Panc1 (cell line): ENCODE data around the gene PTPRK. TPM values are rescaled to one million over a fixed set of nuclear protein-coding genes. Genes with fewer than 3 reads are reported as not detected.

Source experiments
- ATAC-seq: fragments of 200-7000 bp; cut with Tn5 transposase; 2 replicates; pipeline ENCODE4 v1.9.1; 2020; ENCODE audit warnings: mild to moderate bottlenecking, moderate library complexity
- BruUV-seq: library from RNA; stranded (reverse); fragments of 400-500 nt; replicated peaks from 2 replicates; lab custom pipeline; 2021; lab: Mats Ljungman, UMichigan
- CTCF ChIA-PET: fragments of 300-600 bp; sonication (Branson Sonifier 250); formaldehyde crosslinking; loops from one replicate; lab custom pipeline; 2022; ENCODE audit warnings: antibody characterized with exemption; lab: Charles Lee
- POLR2A ChIA-PET: fragments of 300-600 bp; sonication (Branson Sonifier 250); formaldehyde crosslinking; loops from one replicate; lab custom pipeline; 2022; ENCODE audit warnings: antibody characterized with exemption; lab: Charles Lee
- DNase-seq: peaks from one replicate; pipeline ENCODE4 v3.0.0-alpha.2; 2010; ENCODE audit warnings: low read depth, low spot score
- H3K27ac ChIP-seq: 2 replicates; pipeline ENCODE4 v1.5.1; 2011; ENCODE audit warnings: mild to moderate bottlenecking, low read length, inconsistent platforms
- H3K27me3 ChIP-seq: fragments of 200-500 bp; sonication (Bioruptor generic); 2 replicates; pipeline ENCODE4 v1.6.0; 2014; ENCODE audit warnings: low read length, inconsistent platforms; ENCODE audit not compliant: control insufficient read depth, insufficient read depth
- H3K36me3 ChIP-seq: fragments of 200-500 bp; sonication (Bioruptor generic); 2 replicates; pipeline ENCODE4 v1.5.1; 2014; ENCODE audit warnings: inconsistent platforms, mild to moderate bottlenecking, low read length, moderate library complexity; ENCODE audit not compliant: control insufficient read depth, insufficient read depth
- H3K4me1 ChIP-seq: 2 replicates; pipeline ENCODE4 v1.5.1; 2011; ENCODE audit warnings: inconsistent platforms, mild to moderate bottlenecking, low read length, moderate library complexity; ENCODE audit not compliant: control insufficient read depth, insufficient read depth
- H3K4me3 ChIP-seq, 2 experiments: 2 replicates each; pipeline ENCODE4 v1.5.1; 2011 to 2012; ENCODE audit warnings: low read depth in 2 of 2, low read length in 2 of 2, mild to moderate bottlenecking in 2 of 2, inconsistent platforms in 1 of 2, moderate library complexity in 1 of 2
- H3K9me3 ChIP-seq: fragments of 200-500 bp; sonication (Bioruptor generic); 2 replicates; pipeline ENCODE4 v1.5.1; 2014; ENCODE audit warnings: low read depth, mild to moderate bottlenecking, inconsistent platforms, low read length, moderate library complexity; ENCODE audit not compliant: control insufficient read depth, insufficient read depth
- CTCF ChIP-seq: fragments of 450-650 bp; IDR thresholded peaks from 2 replicates; pipeline ENCODE4 v1.5.1; 2017; ENCODE audit warnings: mild to moderate bottlenecking
- POLR2AphosphoS5 ChIP-seq: IDR thresholded peaks from 2 replicates; pipeline ENCODE4 v1.6.1; 2012; ENCODE audit warnings: mild to moderate bottlenecking, low read depth, low read length, moderate library complexity
- REST ChIP-seq, 2 experiments: IDR thresholded peaks; 2 replicates each; pipeline ENCODE4 v1.6.1; 2011 to 2012; ENCODE audit warnings: low read depth in 2 of 2, control low read depth in 1 of 2, low read length in 1 of 2, mild to moderate bottlenecking in 1 of 2, moderate library complexity in 1 of 2; ENCODE audit not compliant: insufficient read depth in 1 of 2
- SIN3A ChIP-seq: IDR thresholded peaks from 2 replicates; pipeline ENCODE4 v1.6.1; 2012; ENCODE audit warnings: low read depth, mild to moderate bottlenecking, low read length, moderate library complexity, borderline replicate concordance; ENCODE audit not compliant: insufficient read depth
- TCF7L2 ChIP-seq: IDR thresholded peaks from 2 replicates; pipeline ENCODE4 v1.6.1; 2011; ENCODE audit warnings: mild to moderate bottlenecking, low read depth, low read length, inconsistent platforms
- in situ Hi-C: cut with HindIII; loops from 2 replicates; pipeline ENCODE4 v1.10.0; 2016; ENCODE audit warnings: low sequenced_read_pairs, low pct_unique_long_range_greater_than_20kb
- intact Hi-C: fragments of 100-400 bp; cut with micrococcal nuclease; formaldehyde crosslinking; loops from one replicate; pipeline ENCODE4 v1.10.0; 2022; ENCODE audit not compliant: unreplicated experiment
- total RNA-seq: library from RNA; stranded (reverse); gene quantifications from one replicate; pipeline ENCODE4 v1.2.1, GENCODE V29; 2021; ENCODE audit not compliant: unreplicated experiment

Gene PTPRK
- total RNA-seq, 1 experiment from 2014 or later = 61.8 TPM

- ChIA-PET POLR2A (no interaction called here), CTCF (no interaction called here)
- no TSS peak for BruUV-seq
- H3K36me3 ChIP-seq = no peaks in the 10 kb centered on the region; the same call in 1 of the 2 replicates
- TF ChIP-seq TCF7L2 (no peak), SIN3A (no peak), CTCF (no peak), POLR2AphosphoS5 (no peak), REST (IDR thresholded peaks at IDR 0.05; ENCODE audit: insufficient read depth in 1 of 2, low read depth in 2 of 2, low read length in 1 of 2) (no peak)
- H3K27ac ChIP-seq = no peak overlapping the region
- DNase-seq (no peak), ATAC-seq (no peak)
- no peaks in the 10 kb centered on the region for H3K4me1 ChIP-seq
- H3K4me3 ChIP-seq = no peak overlapping the region
- no peaks in the 10 kb centered on the region for H3K9me3 ChIP-seq
- in situ Hi-C loops = no loop called here
- intact Hi-C loops = no loop called here
- H3K27me3 ChIP-seq = no peaks in the 10 kb centered on the region
Measured at GRCh38 chr6:128239146-128239545, 281.3 kb downstream of the PTPRK start.

GRCh38 chr6:128238225-128238624 is 282.2 kb downstream of the PTPRK start:
- in situ Hi-C loops (no loop called here), intact Hi-C loops (no loop called here)
- DNase-seq = no peak
- Histone ChIP-seq H3K27ac (no peak overlapping the region), H3K27me3 (no peaks in the 10 kb centered on the region), H3K4me1 (no peaks in the 10 kb centered on the region), H3K36me3 (no peaks in the 10 kb centered on the region; the same call in 1 of the 2 replicates), H3K9me3 (no peaks in the 10 kb centered on the region), H3K4me3 (no peak overlapping the region)
- CTCF ChIA-PET = no interaction called here
- no TSS peak for BruUV-seq
- ATAC-seq = no peak
- POLR2A ChIA-PET = no interaction called here
- TF ChIP-seq CTCF = no peak
- no peak for TF ChIP-seq SIN3A
- no peak for TF ChIP-seq REST (IDR thresholded peaks at IDR 0.05; ENCODE audit: insufficient read depth in 1 of 2, low read depth in 2 of 2, low read length in 1 of 2)
- TF ChIP-seq TCF7L2 = no peak
- TF ChIP-seq POLR2AphosphoS5 = no peak
